GM19455 (cell line): ENCODE data around the gene APOL6.

Source experiments
- ATAC-seq: cut with Tn5 transposase; IDR thresholded peaks from one replicate; pipeline ENCODE4 v1.9.1; 2021; ENCODE audit not compliant: unreplicated experiment

Gene APOL6

GRCh38 chr22:35711336-35711735 lies 63.1 kb downstream of the APOL6 start:
- no peak for ATAC-seq

- ATAC-seq = no peak
Observed at GRCh38 chr22:35712672-35713071, 64.4 kb downstream of the APOL6 start.

- ATAC-seq = no peak
Observed at GRCh38 chr22:35717572-35717971, 69.3 kb downstream of the APOL6 start, which contains the start of gene APOL5. APOL5 (plus strand) TSS chr22:35717872; CDS start chr22:35717872, 0 bp downstream.
